Smooth muscle cell of the brain vasculature (primary cell): ENCODE measurements around the gene DACH1.

Experiments used
- DNase-seq: peaks from one replicate; pipeline ENCODE4 v3.0.0-alpha.2; 2012; ENCODE audit warnings: low read depth, low spot score

Gene DACH1

DNA sequence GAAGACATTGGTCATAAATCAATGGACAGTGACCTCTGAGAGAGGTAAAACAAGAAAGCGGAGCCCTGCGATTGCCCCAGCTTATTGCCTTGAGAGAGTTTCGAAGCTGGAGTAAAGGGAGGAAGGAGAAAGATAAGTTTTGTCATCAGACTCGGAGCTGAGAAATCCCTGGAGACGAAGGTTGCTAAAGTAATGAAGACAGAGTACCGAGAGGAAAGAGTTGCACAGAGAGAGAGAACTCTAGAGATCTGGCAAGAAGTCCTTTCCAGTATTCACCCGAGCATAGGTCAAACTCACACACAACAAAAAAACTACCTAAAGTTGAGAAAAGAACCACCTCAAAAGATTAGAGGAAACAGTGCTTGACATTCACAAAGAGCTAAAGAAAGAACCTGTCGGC lies 472.0 kb downstream of the DACH1 start:
- DNase-seq, result no peak

DNA sequence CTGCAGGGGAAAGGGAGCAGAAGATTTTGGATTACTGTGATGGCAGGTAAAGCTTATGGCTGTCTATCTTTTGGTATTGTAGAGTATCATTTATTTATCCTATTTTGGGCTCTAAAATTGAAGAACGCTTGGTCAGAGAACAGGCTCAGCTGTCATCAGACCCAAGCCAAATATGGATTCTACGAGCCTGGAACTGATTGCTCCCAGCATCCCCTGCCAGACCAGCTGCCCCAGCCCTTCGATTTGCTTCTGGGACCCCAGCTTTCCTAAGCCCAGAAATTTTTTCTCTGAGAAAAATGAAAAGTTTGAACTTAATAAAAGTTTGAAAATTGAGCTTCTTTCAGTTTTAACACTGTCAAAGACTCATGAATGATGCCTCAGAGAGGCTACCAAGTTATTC lies 472.8 kb downstream of the DACH1 start:
- DNase-seq, result no peak
